Left lung (tissue), 10 donors: ENCODE data around the gene SPSB3. TPM values are rescaled to one million over a fixed set of nuclear protein-coding genes. Genes with fewer than 3 reads are reported as not detected.

Experiments
- ATAC-seq: fragments of 200-7000 bp; cut with Tn5 transposase; one replicate; pipeline ENCODE4 v1.9.1; 2020; ENCODE audit warnings: moderate library complexity
- DNase-seq, 4 donors: peaks; one replicate each; pipeline ENCODE4 v3.0.0-alpha.2; 2013 to 2020
- H3K27ac ChIP-seq, 2 donors: fragments of 200-600 bp; sonication (generic) in 1 of 2; one replicate each; pipeline versions ENCODE4 v1.5.0 to v1.8.0; 2020 to 2021
- H3K27me3 ChIP-seq, 2 donors: fragments of 200-600 bp; sonication (generic) in 1 of 2; one replicate each; pipeline versions ENCODE4 v1.5.0 to v1.8.0; 2020 to 2021
- H3K36me3 ChIP-seq, 2 donors: fragments of 200-600 bp; sonication (generic) in 1 of 2; one replicate each; pipeline versions ENCODE4 v1.5.0 to v1.8.0; 2020 to 2021
- H3K4me1 ChIP-seq, 2 donors: fragments of 200-600 bp; one replicate each; pipeline ENCODE4 v1.8.0; 2021
- H3K4me3 ChIP-seq, 2 donors: fragments of 200-600 bp; sonication (generic) in 1 of 2; one replicate each; pipeline versions ENCODE4 v1.5.0 to v1.8.0; 2020 to 2021; ENCODE audit warnings: mild to moderate bottlenecking in 1 of 2
- H3K9me3 ChIP-seq, 2 donors: fragments of 200-600 bp; sonication (generic) in 1 of 2; one replicate each; pipeline versions ENCODE4 v1.5.0 to v1.8.0; 2020 to 2021
- CTCF ChIP-seq, 2 donors: fragments of 200-600 bp; sonication (generic) in 1 of 2; IDR thresholded peaks; one replicate each; pipeline versions ENCODE4 v1.5.0 to v1.8.0; 2021; ENCODE audit warnings: antibody characterized with exemption in 2 of 2
- intact Hi-C, 2 donors: fragments of 100-400 bp; cut with DNase I; formaldehyde crosslinking; loops; one replicate each; pipeline versions ENCODE4 v1.11.2 to v1.14.2; 2022
- polyA plus RNA-seq, 6 donors: library from polyadenylated mRNA; unstranded; fragments of 120-200 nt; gene quantifications; one replicate each; pipeline ENCODE4 v1.2.1, GENCODE V29; 2013; ENCODE audit not compliant: insufficient read length in 6 of 6
- total RNA-seq, 2 donors: library from RNA; stranded (reverse); fragmentation: NEBNext Ultra II Directional; extraction: Animal tissue kit (Norgen Biotek cat#: 25700); gene quantifications; one replicate each; pipeline ENCODE4 v1.2.1, GENCODE V29; 2021
- donor health status: DM: no; HTN: yes; CAD: no.
- donor health status: DM: no; HTN: no; CAD: no.

SPSB3 gene
- total and polyA plus RNA-seq, 8 donors: 23.6 to 40.0 (median 33.0) TPM

GRCh38 chr16:1828645-1829410, 46.5 kb upstream of the SPSB3 start:
- Histone ChIP-seq H3K27me3 (no peaks in the 10 kb centered on the region), H3K9me3 (no peaks in the 10 kb centered on the region), H3K36me3 (peaks cover 0 to 8% of the 10 kb centered on the region in 2 donors), H3K4me3 (peak overlapping the region in 1 of 2 donors; percentile 93), H3K4me1 (peaks cover 20 to 51% of the 10 kb centered on the region in 2 donors), H3K27ac (no peak overlapping the region)
- intact Hi-C loops: no loop called here
- TF ChIP-seq CTCF (IDR thresholded peaks at IDR 0.05): no peak
- ATAC-seq (no peak), DNase-seq (no peak)

GRCh38 chr16:1826691-1827573, 44.6 kb upstream of the SPSB3 start, which contains the start of the genes FAHD1 and HAGH:
FAHD1 (plus strand) TSS chr16:1827206; CDS start chr16:1827239, 33 bp downstream.
HAGH (minus strand) TSS chr16:1826825; CDS start chr16:1826787, 38 bp downstream.
- intact Hi-C loops: no loop called here
- peak within 1 kb of the TSS; percentile 79 to 91 for H3K27ac ChIP-seq
- peak; percentile 92 for ATAC-seq

GRCh38 chr16:1825864-1826690, 43.7 kb upstream of the SPSB3 start:
- H3K27ac ChIP-seq: peak overlapping the region; percentile 53 to 91
- intact Hi-C loops: no loop called here
- H3K27me3 ChIP-seq: no peaks in the 10 kb centered on the region
- peaks cover 0 to 20% of the 10 kb centered on the region in 2 donors for H3K36me3 ChIP-seq
- no peak for TF ChIP-seq CTCF (IDR thresholded peaks at IDR 0.05)
- H3K4me3 ChIP-seq: peak overlapping the region; percentile 80 to 93
- peak; percentile 26 for ATAC-seq
- peak in 2 of 4 donors; percentile 46 to 92 for DNase-seq
- H3K9me3 ChIP-seq: no peaks in the 10 kb centered on the region
- H3K4me1 ChIP-seq: peaks cover 20 to 51% of the 10 kb centered on the region in 2 donors

More at GRCh38 chr16:1826691-1827573, 44.6 kb upstream of the SPSB3 start, which contains the start of the genes FAHD1 and HAGH:
- TF ChIP-seq CTCF (IDR thresholded peaks at IDR 0.05): no peak
- peaks cover 20 to 51% of the 10 kb centered on the region in 2 donors for H3K4me1 ChIP-seq
- peak; percentile 94 to 98 (median 96) for DNase-seq
- H3K27me3 ChIP-seq: no peaks in the 10 kb centered on the region
- H3K4me3 ChIP-seq: peak within 1 kb of the TSS; percentile 80 to 93
- H3K9me3 ChIP-seq: no peaks in the 10 kb centered on the region
- H3K36me3 ChIP-seq: peaks cover 0 to 17% of the 10 kb centered on the region in 2 donors

GRCh38 chr16:1825381-1825863, 43.1 kb upstream of the SPSB3 start:
- intact Hi-C loops: no loop called here

More at GRCh38 chr16:1825381-1825863, 43.1 kb upstream of the SPSB3 start:
- no peaks in the 10 kb centered on the region for H3K9me3 ChIP-seq
- no peak for TF ChIP-seq CTCF (IDR thresholded peaks at IDR 0.05)
- H3K27me3 ChIP-seq: no peaks in the 10 kb centered on the region
- peaks cover 0 to 25% of the 10 kb centered on the region in 2 donors for H3K36me3 ChIP-seq
- ATAC-seq: no peak
- H3K27ac ChIP-seq: peak overlapping the region in 1 of 2 donors; percentile 91
- H3K4me3 ChIP-seq: peak overlapping the region; percentile 80 to 93
- peaks cover 20 to 49% of the 10 kb centered on the region in 2 donors for H3K4me1 ChIP-seq
- no peak for DNase-seq
